Caco-2 (cell line): Measurements from ENCODE around the gene TFAP2A. TPM values are rescaled to one million over a fixed set of nuclear protein-coding genes. Genes with fewer than 3 reads are reported as not detected.
A peak's percentile ranks its signal among the peaks of the same experiment; 100 is the strongest.

ENCODE experiments used
- BruUV-seq: library from RNA; stranded (reverse); fragments of 400-500 nt; replicated peaks from 2 replicates; lab custom pipeline; 2021; lab: Mats Ljungman, UMichigan
- CTCF ChIA-PET: fragments of 300-600 bp; sonication (Branson Sonifier 250); formaldehyde crosslinking; loops from one replicate; lab custom pipeline; 2022; ENCODE audit warnings: antibody characterized with exemption; lab: Charles Lee
- POLR2A ChIA-PET: fragments of 300-600 bp; sonication (Branson Sonifier 250); formaldehyde crosslinking; loops from one replicate; lab custom pipeline; 2022; ENCODE audit warnings: antibody characterized with exemption; lab: Charles Lee
- DNase-seq, 2 experiments: peaks; one replicate each; pipeline versions ENCODE4 v3.0.0 to v3.0.0-alpha.2; 2020 to 2022
- H3K27me3 ChIP-seq: replicated peaks from 2 replicates; pipeline ENCODE4 v1.6.0; 2011; ENCODE audit warnings: low read length; ENCODE audit not compliant: control insufficient read depth, insufficient read depth
- H3K36me3 ChIP-seq: 2 replicates; pipeline ENCODE4 v1.5.1; 2011; ENCODE audit warnings: low read length; ENCODE audit not compliant: control insufficient read depth, insufficient read depth
- H3K4me1 ChIP-seq: fragments of 250-450 bp; sonication (Bioruptor Pico); 2 replicates; pipeline ENCODE4 v1.5.1; 2020; ENCODE audit warnings: mild to moderate bottlenecking
- H3K4me3 ChIP-seq: 2 replicates; pipeline ENCODE4 v1.5.1; 2011; ENCODE audit warnings: low read depth, mild to moderate bottlenecking, control low read depth, low read length
- H3K9me3 ChIP-seq: fragments of 250-450 bp; sonication (Bioruptor Pico); 2 replicates; pipeline ENCODE4 v1.5.1; 2020; ENCODE audit warnings: mild to moderate bottlenecking, moderate library complexity
- H3K27ac Mint-ChIP-seq: one replicate; pipeline ENCODE4 v1.8.0; 2022; ENCODE audit warnings: mixed read lengths; ENCODE audit not compliant: unreplicated experiment
- H3K27me3 Mint-ChIP-seq: one replicate; pipeline ENCODE4 v1.8.0; 2022; ENCODE audit warnings: mixed read lengths; ENCODE audit not compliant: insufficient read depth, unreplicated experiment
- H3K36me3 Mint-ChIP-seq: one replicate; pipeline ENCODE4 v1.8.0; 2022; ENCODE audit warnings: mild to moderate bottlenecking, mixed read lengths; ENCODE audit not compliant: insufficient read depth, unreplicated experiment
- H3K4me1 Mint-ChIP-seq: one replicate; pipeline ENCODE4 v1.8.0; 2022; ENCODE audit warnings: low read depth, mixed read lengths; ENCODE audit not compliant: unreplicated experiment
- H3K4me3 Mint-ChIP-seq: one replicate; pipeline ENCODE4 v1.8.0; 2022; ENCODE audit warnings: mild to moderate bottlenecking, moderate library complexity, mixed read lengths; ENCODE audit not compliant: unreplicated experiment
- H3K9me3 Mint-ChIP-seq: one replicate; pipeline ENCODE4 v1.8.0; 2022; ENCODE audit warnings: mixed read lengths; ENCODE audit not compliant: unreplicated experiment
- CTCF ChIP-seq, 2 experiments: fragments of 200-600 bp in 1 of 2; IDR thresholded peaks; 1 replicate in 1 of 2; 2 replicates in 1 of 2; pipeline versions ENCODE4 v1.5.1 to v1.8.0; 2011 to 2022; ENCODE audit warnings: antibody characterized with exemption in 1 of 2, control low read depth in 1 of 2, inconsistent platforms in 1 of 2, low read depth in 1 of 2, low read length in 1 of 2, mild to moderate bottlenecking in 1 of 2, moderate library complexity in 1 of 2; ENCODE audit not compliant: insufficient read depth in 1 of 2, severe bottlenecking in 1 of 2, unreplicated experiment in 1 of 2
- intact Hi-C: fragments of 100-400 bp; cut with micrococcal nuclease; formaldehyde crosslinking; loops from one replicate; pipeline ENCODE4 v1.10.0; 2022; ENCODE audit not compliant: unreplicated experiment
- total RNA-seq: library from RNA; stranded (reverse); gene quantifications from 2 replicates; pipeline ENCODE4 v1.2.3, GENCODE V29; 2022

TFAP2A gene
- total RNA-seq, 1 experiment from 2014 or later: 6.3 TPM

- intact Hi-C loops: no loop called here
- H3K4me1 Mint-ChIP-seq: peaks cover 7% of the 10 kb centered on the region
- H3K4me3 ChIP-seq: peak overlapping the region; percentile 58
- no peaks in the 10 kb centered on the region for H3K9me3 Mint-ChIP-seq
- no peaks in the 10 kb centered on the region for H3K36me3 Mint-ChIP-seq
- H3K4me1 ChIP-seq: peaks cover 11% of the 10 kb centered on the region; the same call in 1 of the 2 replicates
- H3K27ac Mint-ChIP-seq: peak overlapping the region; percentile 63
- CTCF ChIA-PET: no interaction called here
- H3K36me3 ChIP-seq: no peaks in the 10 kb centered on the region
- TF ChIP-seq CTCF (IDR thresholded peaks at IDR 0.05; ENCODE audit: insufficient read depth in 1 of 2, low read depth in 1 of 2, low read length in 1 of 2, severe bottlenecking in 1 of 2, unreplicated experiment in 1 of 2): no peak
- H3K9me3 ChIP-seq: no peaks in the 10 kb centered on the region
- H3K27me3 ChIP-seq: no peaks in the 10 kb centered on the region
- peak overlapping the region; percentile 69 for H3K4me3 Mint-ChIP-seq
- POLR2A ChIA-PET: no interaction called here
- H3K27me3 Mint-ChIP-seq: no peaks in the 10 kb centered on the region
- peak; percentile 49 to 73 for DNase-seq
- BruUV-seq: no TSS peak
Observed at GRCh38 chr6:10383331-10384090, 31.4 kb downstream of the TFAP2A start.

GRCh38 chr6:10382728-10383330, 32.0 kb downstream of the TFAP2A start:
- peak overlapping the region; percentile 58 for H3K4me3 ChIP-seq
- no peak for TF ChIP-seq CTCF (IDR thresholded peaks at IDR 0.05; ENCODE audit: insufficient read depth in 1 of 2, low read depth in 1 of 2, low read length in 1 of 2, severe bottlenecking in 1 of 2, unreplicated experiment in 1 of 2)
- intact Hi-C loops: no loop called here

GRCh38 chr6:10382322-10382721, 32.6 kb downstream of the TFAP2A start:
- Histone ChIP-seq H3K27me3 (no peaks in the 10 kb centered on the region), H3K9me3 (no peaks in the 10 kb centered on the region), H3K4me1 (peaks cover 11% of the 10 kb centered on the region; the same call in 1 of the 2 replicates), H3K4me3 (no peak overlapping the region), H3K36me3 (no peaks in the 10 kb centered on the region)
- ChIA-PET CTCF (interaction anchor here (0.6 kb wide), 1 partner anchor 630 kb away, joined by 3 read pairs; no protein-coding TSS in a partner anchor), POLR2A (interaction anchor here (0.7 kb wide), 1 partner anchor 19 kb away, joined by 3 read pairs; no protein-coding TSS in a partner anchor)
- Mint-ChIP-seq H3K27ac (no peak overlapping the region), H3K36me3 (no peaks in the 10 kb centered on the region), H3K9me3 (no peaks in the 10 kb centered on the region), H3K27me3 (no peaks in the 10 kb centered on the region), H3K4me3 (no peak overlapping the region), H3K4me1 (peaks cover 7% of the 10 kb centered on the region)
- no peak for TF ChIP-seq CTCF (IDR thresholded peaks at IDR 0.05; ENCODE audit: insufficient read depth in 1 of 2, low read depth in 1 of 2, low read length in 1 of 2, severe bottlenecking in 1 of 2, unreplicated experiment in 1 of 2)
- no peak for DNase-seq
- BruUV-seq: no TSS peak
- intact Hi-C loops: no loop called here

More at GRCh38 chr6:10382728-10383330, 32.0 kb downstream of the TFAP2A start:
- Mint-ChIP-seq H3K4me1 (peaks cover 7% of the 10 kb centered on the region), H3K9me3 (no peaks in the 10 kb centered on the region), H3K27me3 (no peaks in the 10 kb centered on the region), H3K36me3 (no peaks in the 10 kb centered on the region), H3K27ac (peak overlapping the region; percentile 63), H3K4me3 (peak overlapping the region; percentile 69)
- Histone ChIP-seq H3K27me3 (no peaks in the 10 kb centered on the region), H3K4me1 (peaks cover 11% of the 10 kb centered on the region; the same call in 1 of the 2 replicates), H3K36me3 (no peaks in the 10 kb centered on the region), H3K9me3 (no peaks in the 10 kb centered on the region)
- TSS peak; percentile 53 for BruUV-seq
- ChIA-PET POLR2A (interaction anchor here (0.7 kb wide), 1 partner anchor 19 kb away, joined by 3 read pairs; no protein-coding TSS in a partner anchor), CTCF (no interaction called here)
- no peak for DNase-seq
